ENCODE data around the gene SCYGR8. TPM values are rescaled to one million over a fixed set of nuclear protein-coding genes. Genes with fewer than 3 reads are reported as not detected.
A peak's percentile ranks its signal among the peaks of the same experiment; 100 is the strongest.
"Not testable (repeated sequence)": the region's sequence is repeated elsewhere in the genome, so short reads cannot be mapped to it uniquely, and the experiment has no call there.

The SCYGR8 gene
- total RNA-seq, 1 donor from 2014 or later: not detected

DNA sequence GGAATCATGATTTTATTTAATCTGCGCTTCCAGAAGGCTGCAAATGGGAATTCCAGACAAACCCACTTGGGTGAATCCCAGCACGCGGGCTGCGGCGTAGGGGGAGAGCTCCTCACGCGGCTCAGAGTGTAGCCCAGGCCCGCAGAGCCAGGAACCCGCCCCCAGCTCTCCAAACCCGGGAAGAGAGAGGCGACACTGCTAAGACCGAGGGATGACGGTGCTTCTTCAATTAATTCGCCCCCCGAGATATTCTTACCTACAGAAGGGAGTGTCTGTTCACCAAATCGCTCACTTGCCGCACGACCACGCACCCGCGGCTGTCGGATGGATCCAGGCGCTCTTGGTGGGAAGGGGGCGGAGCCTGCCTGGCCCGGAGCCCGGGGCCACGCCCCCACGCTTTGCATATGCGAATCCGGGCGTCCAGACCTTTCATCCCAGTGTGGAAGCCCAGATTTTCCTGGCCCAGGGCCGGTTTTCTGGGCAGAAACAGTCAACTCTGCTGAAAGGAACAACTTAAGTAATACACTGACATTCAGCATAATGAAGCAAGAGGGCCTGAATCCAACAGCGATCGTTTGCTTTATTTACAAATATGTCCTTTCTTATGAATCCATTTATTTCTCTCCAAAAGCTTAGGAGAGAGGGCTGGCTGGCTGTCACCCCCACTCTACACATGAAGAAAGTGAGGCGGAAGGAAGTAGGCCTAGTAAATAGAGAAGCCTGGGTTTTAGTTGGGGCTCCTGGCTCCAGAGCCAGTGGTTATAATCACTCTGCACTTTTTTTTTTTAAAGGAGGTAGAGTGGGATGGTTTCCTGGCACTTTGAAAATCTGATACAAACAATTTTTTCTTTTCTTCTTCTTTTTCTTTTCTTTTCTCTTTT, 27.8 kb upstream of the SCYGR8 start, which contains the start of gene SLC19A3:
Gene SLC19A3 (minus strand): TSS at position 342 of the 881 bp plus-strand sequence. CDS start 15,710 bp downstream, outside the sequence.
- intact Hi-C loops (cut with DNase I): no loop called here
- DNase-seq (peak; percentile 89), ATAC-seq (peak; percentile 95 to 96)
- Histone ChIP-seq H3K4me3 (peak within 1 kb of the TSS; percentile 64), H3K4me1 (peaks cover 5% of the 10 kb centered on the region), H3K27ac (peak within 1 kb of the TSS; percentile 56), H3K9me3 (no peaks in the 10 kb centered on the region), H3K36me3 (no peaks in the 10 kb centered on the region), H3K27me3 (ENCODE audit: low read depth) (no peaks in the 10 kb centered on the region)
- TF ChIP-seq, protein P1, sequence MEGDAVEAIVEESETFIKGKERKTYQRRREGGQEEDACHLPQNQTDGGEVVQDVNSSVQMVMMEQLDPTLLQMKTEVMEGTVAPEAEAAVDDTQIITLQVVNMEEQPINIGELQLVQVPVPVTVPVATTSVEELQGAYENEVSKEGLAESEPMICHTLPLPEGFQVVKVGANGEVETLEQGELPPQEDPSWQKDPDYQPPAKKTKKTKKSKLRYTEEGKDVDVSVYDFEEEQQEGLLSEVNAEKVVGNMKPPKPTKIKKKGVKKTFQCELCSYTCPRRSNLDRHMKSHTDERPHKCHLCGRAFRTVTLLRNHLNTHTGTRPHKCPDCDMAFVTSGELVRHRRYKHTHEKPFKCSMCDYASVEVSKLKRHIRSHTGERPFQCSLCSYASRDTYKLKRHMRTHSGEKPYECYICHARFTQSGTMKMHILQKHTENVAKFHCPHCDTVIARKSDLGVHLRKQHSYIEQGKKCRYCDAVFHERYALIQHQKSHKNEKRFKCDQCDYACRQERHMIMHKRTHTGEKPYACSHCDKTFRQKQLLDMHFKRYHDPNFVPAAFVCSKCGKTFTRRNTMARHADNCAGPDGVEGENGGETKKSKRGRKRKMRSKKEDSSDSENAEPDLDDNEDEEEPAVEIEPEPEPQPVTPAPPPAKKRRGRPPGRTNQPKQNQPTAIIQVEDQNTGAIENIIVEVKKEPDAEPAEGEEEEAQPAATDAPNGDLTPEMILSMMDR (IDR thresholded peaks at IDR 0.05): no peak

DNA sequence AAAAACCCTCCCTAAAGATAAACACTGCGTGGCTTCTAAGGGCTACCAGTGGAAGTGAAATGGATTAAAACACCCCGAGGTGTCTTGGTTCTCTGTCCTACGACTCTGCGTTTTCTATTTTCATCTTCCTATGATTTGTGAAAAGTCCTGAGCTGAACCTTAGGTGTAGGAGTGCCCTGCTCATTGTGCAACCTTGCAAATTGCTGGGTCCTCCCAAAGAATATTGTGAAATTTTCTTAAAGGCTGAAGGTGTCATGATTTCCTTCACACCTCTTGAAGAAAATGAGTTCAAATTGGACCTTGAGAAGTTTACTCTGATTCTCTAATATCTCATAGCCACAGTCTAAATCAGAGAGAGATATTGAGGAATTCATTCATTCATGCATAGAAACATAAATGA, 26.1 kb upstream of the SCYGR8 start:
- no peaks in the 10 kb centered on the region for H3K9me3 ChIP-seq
- DNase-seq: no peak

DNA sequence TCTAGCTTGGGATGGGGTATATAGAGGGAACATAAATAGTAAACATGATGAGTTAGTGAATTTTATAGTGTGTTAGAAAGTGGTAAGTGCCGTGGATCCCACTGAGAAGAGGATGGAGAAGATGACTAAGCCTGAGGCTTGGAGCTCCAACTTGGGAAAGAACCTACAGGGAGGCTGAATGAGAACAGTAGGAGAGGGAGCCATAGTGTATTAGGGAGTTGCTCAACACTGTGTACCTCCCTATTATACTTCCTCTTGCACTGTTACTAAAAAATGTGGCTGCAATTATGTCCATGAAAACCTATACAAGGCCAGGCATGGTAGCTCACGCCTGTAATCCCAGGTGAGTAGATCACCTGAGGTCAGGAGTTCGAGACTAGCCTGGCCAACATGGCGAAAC, 25.0 kb upstream of the SCYGR8 start:
- DNase-seq (no peak), ATAC-seq (no peak)
- Histone ChIP-seq H3K27ac (no peak overlapping the region), H3K4me3 (no peak overlapping the region), H3K9me3 (no peaks in the 10 kb centered on the region), H3K36me3 (no peaks in the 10 kb centered on the region), H3K4me1 (peaks cover 5% of the 10 kb centered on the region), H3K27me3 (ENCODE audit: low read depth) (no peaks in the 10 kb centered on the region)
- intact Hi-C loops (cut with DNase I): no loop called here
- TF ChIP-seq, protein P1 (IDR thresholded peaks at IDR 0.05): no peak

More for the DNA sequence above, 26.1 kb upstream of the SCYGR8 start:
- Histone ChIP-seq H3K4me3 (no peak overlapping the region), H3K27me3 (ENCODE audit: low read depth) (no peaks in the 10 kb centered on the region), H3K27ac (no peak overlapping the region), H3K4me1 (peaks cover 5% of the 10 kb centered on the region), H3K36me3 (no peaks in the 10 kb centered on the region)
- TF ChIP-seq, protein P1 (IDR thresholded peaks at IDR 0.05): no peak
- no peak for ATAC-seq
- intact Hi-C loops (cut with DNase I): no loop called here

DNA sequence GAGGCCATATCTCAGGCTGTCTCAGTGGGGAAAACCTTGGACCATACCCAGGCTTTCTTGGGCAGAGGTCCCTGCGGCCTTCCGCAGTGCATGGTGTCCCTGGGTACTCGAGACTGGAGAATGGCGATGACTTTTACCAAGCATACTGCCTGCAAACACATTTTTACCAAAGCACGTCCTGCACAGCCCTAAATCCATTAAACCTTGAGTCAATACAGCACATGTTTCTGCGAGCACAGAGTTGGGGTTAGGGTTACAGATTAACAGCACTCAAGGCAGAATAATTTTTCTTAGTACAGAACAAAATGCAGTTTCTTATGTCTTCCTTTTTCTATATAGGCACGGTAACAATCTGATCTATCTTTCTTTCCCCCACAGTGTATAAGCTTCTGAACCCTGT, 22.9 kb upstream of the SCYGR8 start:
- H3K4me3 ChIP-seq; ATAC-seq; H3K27me3 ChIP-seq (ENCODE audit: low read depth); H3K27ac ChIP-seq; H3K9me3 ChIP-seq; DNase-seq; H3K4me1 ChIP-seq; H3K36me3 ChIP-seq; intact Hi-C loops (cut with DNase I): not testable (repeated sequence)

DNA sequence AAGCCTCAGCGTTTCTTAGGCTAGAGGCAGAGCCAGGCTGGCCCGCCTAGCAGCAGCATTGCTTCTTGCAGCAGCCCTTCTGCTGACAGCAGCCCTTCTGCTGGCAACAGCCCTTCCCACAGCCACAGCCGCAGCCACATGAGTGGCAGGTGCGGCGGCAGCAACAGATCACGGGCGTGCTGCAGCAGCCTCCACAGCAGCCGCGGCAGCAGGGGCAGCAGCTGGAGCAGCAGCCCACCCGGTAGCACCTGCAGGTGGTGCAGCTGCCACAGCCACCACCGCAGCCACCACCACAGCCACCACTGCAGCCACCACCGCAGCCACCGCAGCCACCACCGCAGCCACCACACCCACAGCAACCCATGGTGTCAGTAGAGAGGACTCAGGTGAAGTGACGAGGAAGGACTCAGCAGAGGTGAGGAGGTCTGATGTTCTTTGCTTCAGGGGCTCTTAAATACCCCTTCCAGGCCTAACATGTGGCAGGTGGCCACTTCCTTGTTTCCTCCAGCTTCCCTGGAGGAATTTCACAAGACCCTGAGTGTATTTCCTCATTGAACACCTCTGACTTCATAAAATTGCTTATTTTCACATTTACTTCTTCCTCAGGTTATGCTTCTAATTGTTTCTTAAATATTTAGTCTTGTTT, 21.2 kb upstream of the SCYGR8 start, which contains the start of gene SCYGR6:
Gene SCYGR6 (minus strand): TSS at position 364 of the 646 bp plus-strand sequence. CDS start 0 bp downstream, at position 364.
- TF ChIP-seq, protein P1 (IDR thresholded peaks at IDR 0.05): no peak
- Histone ChIP-seq H3K9me3 (no peaks in the 10 kb centered on the region), H3K4me1 (no peaks in the 10 kb centered on the region), H3K36me3 (no peaks in the 10 kb centered on the region), H3K27me3 (ENCODE audit: low read depth) (no peaks in the 10 kb centered on the region), H3K27ac (no peak within 1 kb of the TSS), H3K4me3 (no peak within 1 kb of the TSS)
- ATAC-seq (peak; percentile 37 to 46), DNase-seq (no peak)
- intact Hi-C loops (cut with DNase I): no loop called here

All from lower lobe of right lung (tissue), 2 donors.